Pancreas (tissue), 10 donors: ENCODE results near the gene PAXIP1. TPM values are rescaled to one million over a fixed set of nuclear protein-coding genes. Genes with fewer than 3 reads are reported as not detected.

Experiments
- ATAC-seq, 4 donors: fragments of 200-7000 bp; cut with Tn5 transposase; one replicate each; pipeline versions ENCODE4 v1.8.0 to v1.9.1; 2020; ENCODE audit warnings: mild to moderate bottlenecking in 4 of 4, moderate library complexity in 4 of 4
- DNase-seq, 6 donors: peaks; one replicate each; pipeline ENCODE4 v3.0.0-alpha.2; 2020
- FAIRE-seq: peaks from 2 replicates; lab custom pipeline; 2012; peaks lifted over from hg19 to GRCh38; lab: Jason Lieb, UNC
- H3K27ac ChIP-seq, 4 donors: fragments of 200-600 bp; sonication (generic); 1 replicate in 3 of 4; 2 replicates in 1 of 4; pipeline versions ENCODE4 v1.5.0 to v1.8.0; 2020
- H3K27me3 ChIP-seq, 4 donors: fragments of 200-600 bp; one replicate each; pipeline ENCODE4 v1.8.0; 2021
- H3K36me3 ChIP-seq, 3 donors: fragments of 200-600 bp; sonication (generic) in 1 of 3; one replicate each; pipeline versions ENCODE4 v1.5.0 to v1.8.0; 2020 to 2021
- H3K4me1 ChIP-seq, 3 donors: fragments of 200-600 bp; one replicate each; pipeline ENCODE4 v1.8.0; 2021
- H3K4me3 ChIP-seq, 4 donors: fragments of 200-600 bp; sonication (generic) in 2 of 4; one replicate each; pipeline versions ENCODE4 v1.5.0 to v1.8.0; 2020 to 2021
- H3K9me3 ChIP-seq, 4 donors: fragments of 200-600 bp; one replicate each; pipeline ENCODE4 v1.8.0; 2021
- WGBS, 2 donors: extraction: QIAGEN DNeasy Blood & Tissue Kit; methylation state at CpG; one replicate each; pipeline ENCODE4 v1.1.7; 2013; 5-methylcytosine and 5-hydroxymethylcytosine counted together
- intact Hi-C, 3 donors: fragments of 100-400 bp; cut with DNase I; formaldehyde crosslinking; loops; one replicate each; pipeline versions ENCODE4 v1.11.1 to v1.14.2; 2022
- polyA plus RNA-seq, 2 donors: library from polyadenylated mRNA; stranded (reverse); fragments of 200-250 nt; gene quantifications; one replicate each; pipeline ENCODE4 v1.2.3, GENCODE V29; 2013
- total RNA-seq, 6 donors: library from RNA; stranded (reverse); fragmentation: NEBNext Ultra II Directional in 4 of 6; extraction: Animal tissue kit (Norgen Biotek cat#: 25700) in 4 of 6; gene quantifications; one replicate each; pipeline versions ENCODE4 v1.2.1 to v1.2.4, GENCODE V29; 2021 to 2023
- TF ChIP-seq, protein P1 (sequence below), 4 donors: fragments of 200-600 bp; sonication (generic) in 3 of 4; IDR thresholded peaks; one replicate each; pipeline versions ENCODE4 v1.5.0 to v1.8.0; 2021; ENCODE audit warnings: antibody characterized with exemption in 4 of 4
- donor health status: healthy with polysubstance abuse.
- donor health status: DM: no; HTN: no; CAD: no; lungs with moderate emphysema.
- donor health status: DM: no; HTN: no; CAD: no.
- donor health status: control.
- donor health status: control.
- donor health status: Bipolar disorder and iron deficiency.
- donor health status: DM: yes; HTN: yes; CAD: no.
- donor health status: DM: no; HTN: no; CAD: no.
- donor health status: DM: no; HTN: no; CAD: no.
- donor health status: DM: yes; HTN: yes; CAD: no.

PAXIP1 gene
- total and polyA plus RNA-seq, 8 donors = 3.2 to 6.2 (median 4.5) TPM

DNA sequence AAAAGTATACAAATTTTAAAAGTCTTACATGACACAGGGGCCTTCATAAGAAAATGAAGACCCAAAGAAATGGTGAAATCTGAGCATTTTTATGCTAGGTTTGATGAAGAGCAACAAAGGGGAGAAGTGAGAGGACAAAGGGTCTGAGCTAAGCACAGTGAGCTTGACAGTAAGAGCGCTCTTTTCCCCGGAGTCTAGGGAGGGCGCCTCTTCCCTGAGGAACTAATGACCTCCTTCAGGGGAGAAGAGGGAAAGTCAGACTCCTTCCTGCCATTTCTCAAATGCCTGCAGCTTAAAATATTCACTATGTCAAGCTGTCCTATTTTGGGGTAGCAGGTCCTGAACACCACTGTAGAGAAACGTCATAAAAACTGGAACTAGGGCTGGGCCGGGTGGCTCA is 18.1 kb upstream of the PAXIP1 start:
- TF ChIP-seq, protein P1, sequence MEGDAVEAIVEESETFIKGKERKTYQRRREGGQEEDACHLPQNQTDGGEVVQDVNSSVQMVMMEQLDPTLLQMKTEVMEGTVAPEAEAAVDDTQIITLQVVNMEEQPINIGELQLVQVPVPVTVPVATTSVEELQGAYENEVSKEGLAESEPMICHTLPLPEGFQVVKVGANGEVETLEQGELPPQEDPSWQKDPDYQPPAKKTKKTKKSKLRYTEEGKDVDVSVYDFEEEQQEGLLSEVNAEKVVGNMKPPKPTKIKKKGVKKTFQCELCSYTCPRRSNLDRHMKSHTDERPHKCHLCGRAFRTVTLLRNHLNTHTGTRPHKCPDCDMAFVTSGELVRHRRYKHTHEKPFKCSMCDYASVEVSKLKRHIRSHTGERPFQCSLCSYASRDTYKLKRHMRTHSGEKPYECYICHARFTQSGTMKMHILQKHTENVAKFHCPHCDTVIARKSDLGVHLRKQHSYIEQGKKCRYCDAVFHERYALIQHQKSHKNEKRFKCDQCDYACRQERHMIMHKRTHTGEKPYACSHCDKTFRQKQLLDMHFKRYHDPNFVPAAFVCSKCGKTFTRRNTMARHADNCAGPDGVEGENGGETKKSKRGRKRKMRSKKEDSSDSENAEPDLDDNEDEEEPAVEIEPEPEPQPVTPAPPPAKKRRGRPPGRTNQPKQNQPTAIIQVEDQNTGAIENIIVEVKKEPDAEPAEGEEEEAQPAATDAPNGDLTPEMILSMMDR (IDR thresholded peaks at IDR 0.05) = no peak
- Histone ChIP-seq H3K4me3 (no peak overlapping the region), H3K27me3 (no peaks in the 10 kb centered on the region), H3K36me3 (no peaks in the 10 kb centered on the region), H3K4me1 (no peaks in the 10 kb centered on the region), H3K9me3 (no peaks in the 10 kb centered on the region), H3K27ac (no peak overlapping the region)
- intact Hi-C loops = no loop called here
- 61 to 65% methylated on average over 5 of the region's 5 CpGs for WGBS, 2 donors
- no peak for DNase-seq
- FAIRE-seq = no peak
- no peak for ATAC-seq

DNA sequence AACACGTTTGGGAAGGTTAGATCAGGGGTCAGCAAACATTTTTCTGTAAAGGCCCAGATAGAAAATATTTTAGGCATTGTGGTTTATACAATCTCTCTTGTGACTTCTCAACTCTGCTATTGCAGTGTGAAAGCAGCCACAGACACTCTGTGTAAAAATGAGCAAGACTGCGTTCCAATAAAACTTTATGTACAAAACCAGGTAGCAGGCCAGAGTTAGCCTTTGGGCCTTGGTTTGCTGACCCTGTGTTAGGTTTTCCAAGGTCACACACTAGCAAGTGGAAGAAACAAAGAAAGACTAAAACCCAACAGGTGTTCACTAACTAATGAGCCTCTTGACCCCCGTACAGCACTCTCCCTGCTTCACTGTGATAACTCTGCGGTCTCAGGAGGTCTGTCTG is 14.9 kb upstream of the PAXIP1 start:
- no peak for ATAC-seq
- H3K9me3 ChIP-seq = no peaks in the 10 kb centered on the region
- intact Hi-C loops = no loop called here
- no peak overlapping the region for H3K4me3 ChIP-seq
- H3K27ac ChIP-seq = no peak overlapping the region
- H3K27me3 ChIP-seq = no peaks in the 10 kb centered on the region
- DNase-seq = no peak
- H3K4me1 ChIP-seq = no peaks in the 10 kb centered on the region
- FAIRE-seq = no peak
- TF ChIP-seq, protein P1 (IDR thresholded peaks at IDR 0.05) = no peak
- WGBS, 2 donors = 81 to 83% methylated on average over 4 of the region's 4 CpGs
- H3K36me3 ChIP-seq = no peaks in the 10 kb centered on the region

DNA sequence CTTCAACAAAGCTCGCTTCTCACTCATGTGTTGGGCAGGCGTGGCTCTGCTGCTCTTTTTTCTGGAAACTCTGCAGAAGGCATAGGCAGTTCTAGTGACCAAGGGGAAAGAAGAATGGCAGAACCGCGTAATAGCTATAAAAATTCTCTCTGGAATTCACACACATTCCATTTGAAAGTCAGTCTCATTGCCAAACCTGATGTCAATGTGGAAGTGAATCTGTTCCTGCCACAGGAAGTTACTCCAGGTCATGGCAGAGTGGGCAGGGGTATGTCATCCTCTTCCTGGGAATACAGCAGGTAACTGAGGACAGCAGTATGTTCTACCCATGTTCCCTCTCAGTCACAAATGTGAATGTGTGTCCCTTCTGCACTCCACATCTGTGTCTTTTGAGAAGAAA is 8.2 kb upstream of the PAXIP1 start:
- no peak overlapping the region for H3K27ac ChIP-seq
- intact Hi-C loops = no loop called here
- no peaks in the 10 kb centered on the region for H3K9me3 ChIP-seq
- H3K27me3 ChIP-seq = no peaks in the 10 kb centered on the region
- no peaks in the 10 kb centered on the region for H3K4me1 ChIP-seq
- FAIRE-seq = no peak
- 86 to 87% methylated on average over 4 of the region's 4 CpGs for WGBS, 2 donors
- no peak for ATAC-seq
- TF ChIP-seq, protein P1 (IDR thresholded peaks at IDR 0.05) = no peak
- DNase-seq = no peak
- peaks cover 0 to 8% (median 4%) of the 10 kb centered on the region in 3 donors for H3K36me3 ChIP-seq
- no peak overlapping the region for H3K4me3 ChIP-seq

DNA sequence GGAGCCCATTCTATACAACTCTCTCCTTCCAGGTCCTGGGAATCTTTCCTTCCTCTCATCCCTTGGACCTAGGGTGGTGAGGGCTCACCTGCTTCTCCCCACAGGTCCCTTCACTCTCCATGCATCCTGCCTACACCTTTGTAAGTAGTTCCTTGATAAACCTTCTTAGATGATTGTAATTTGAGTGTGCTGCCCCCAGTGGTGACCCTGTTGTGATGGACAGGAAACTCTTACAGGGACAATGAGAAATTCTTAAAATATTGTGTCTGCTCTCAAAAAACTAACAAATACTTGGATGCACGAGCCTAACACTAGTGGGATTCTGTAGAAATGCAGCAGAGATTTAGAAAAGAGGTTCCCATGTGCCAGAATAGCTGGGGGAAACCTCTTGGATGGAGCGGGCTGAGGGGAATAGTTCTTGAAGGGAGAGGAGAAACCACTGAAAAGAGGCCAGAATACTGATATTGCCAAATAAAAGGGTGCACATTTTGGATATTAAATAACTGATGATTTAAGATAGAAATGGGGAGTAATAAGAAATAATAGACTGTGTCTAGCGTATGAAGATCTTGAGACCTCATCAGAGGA is 6.7 kb upstream of the PAXIP1 start:
- H3K27ac ChIP-seq = no peak overlapping the region
- no peaks in the 10 kb centered on the region for H3K27me3 ChIP-seq
- no peaks in the 10 kb centered on the region for H3K9me3 ChIP-seq
- WGBS, 2 donors = 71 to 72% methylated on average over 3 of the region's 3 CpGs
- ATAC-seq = peak in 1 of 4 donors; percentile 32
- peaks cover 0 to 10% (median 4%) of the 10 kb centered on the region in 3 donors for H3K36me3 ChIP-seq
- H3K4me1 ChIP-seq = peaks cover 0 to 5% (median 0%) of the 10 kb centered on the region in 3 donors
- intact Hi-C loops = no loop called here
- H3K4me3 ChIP-seq = no peak overlapping the region
- FAIRE-seq = no peak
- TF ChIP-seq, protein P1 (IDR thresholded peaks at IDR 0.05) = peak in 2 of 4 donors; percentile 20 to 22
- peak in 1 of 6 donors; percentile 15 for DNase-seq

DNA sequence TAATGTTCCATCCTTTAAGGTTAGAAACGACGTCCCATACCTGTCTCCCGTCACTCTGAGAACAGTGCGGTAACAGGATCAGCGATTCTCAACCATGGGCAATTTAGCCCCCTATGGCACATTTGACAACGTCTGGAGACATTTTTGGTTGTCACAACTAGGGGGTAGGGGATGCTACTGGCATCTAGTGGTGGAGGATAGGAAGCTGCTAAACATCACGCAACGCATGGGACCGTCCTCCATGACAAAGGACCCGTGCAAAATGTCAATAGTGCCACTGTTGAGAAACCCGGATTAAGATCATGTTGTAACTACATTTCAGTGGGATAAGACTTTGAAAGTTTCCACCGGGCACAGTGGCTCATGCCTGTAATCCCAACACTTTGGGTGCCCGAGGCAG is 5.0 kb upstream of the PAXIP1 start:
- Histone ChIP-seq H3K36me3 (peaks cover 0 to 10% (median 4%) of the 10 kb centered on the region in 3 donors), H3K27me3 (no peaks in the 10 kb centered on the region), H3K9me3 (no peaks in the 10 kb centered on the region), H3K4me3 (no peak overlapping the region), H3K4me1 (peaks cover 0 to 5% (median 0%) of the 10 kb centered on the region in 3 donors), H3K27ac (no peak overlapping the region)
- ATAC-seq (no peak), FAIRE-seq (no peak), DNase-seq (no peak)
- TF ChIP-seq, protein P1 (IDR thresholded peaks at IDR 0.05) = no peak
- WGBS, 2 donors = 80 to 81% methylated on average over 13 of the region's 13 CpGs
- intact Hi-C loops = no loop called here
